ENCODE measurements around the gene SGTA. TPM values are rescaled to one million over a fixed set of nuclear protein-coding genes. Genes with fewer than 3 reads are reported as not detected.

The SGTA gene
- total RNA-seq, 1 donor from 2014 or later, result 77.5 TPM

- H3K9me3 Mint-ChIP-seq (ENCODE audit: low read depth), result no peaks in the 10 kb centered on the region
- H3K27me3 Mint-ChIP-seq, result peaks cover 21% of the 10 kb centered on the region
- H3K36me3 Mint-ChIP-seq (ENCODE audit: insufficient read depth), result peaks cover 7% of the 10 kb centered on the region
- peaks cover 4% of the 10 kb centered on the region for H3K4me1 Mint-ChIP-seq (ENCODE audit: low read depth)
- peak within 1 kb of the TSS; percentile 78 for H3K4me3 Mint-ChIP-seq (ENCODE audit: low read depth)
- H3K27ac Mint-ChIP-seq, result peak within 1 kb of the TSS; percentile 30
- TF ChIP-seq, protein P1, sequence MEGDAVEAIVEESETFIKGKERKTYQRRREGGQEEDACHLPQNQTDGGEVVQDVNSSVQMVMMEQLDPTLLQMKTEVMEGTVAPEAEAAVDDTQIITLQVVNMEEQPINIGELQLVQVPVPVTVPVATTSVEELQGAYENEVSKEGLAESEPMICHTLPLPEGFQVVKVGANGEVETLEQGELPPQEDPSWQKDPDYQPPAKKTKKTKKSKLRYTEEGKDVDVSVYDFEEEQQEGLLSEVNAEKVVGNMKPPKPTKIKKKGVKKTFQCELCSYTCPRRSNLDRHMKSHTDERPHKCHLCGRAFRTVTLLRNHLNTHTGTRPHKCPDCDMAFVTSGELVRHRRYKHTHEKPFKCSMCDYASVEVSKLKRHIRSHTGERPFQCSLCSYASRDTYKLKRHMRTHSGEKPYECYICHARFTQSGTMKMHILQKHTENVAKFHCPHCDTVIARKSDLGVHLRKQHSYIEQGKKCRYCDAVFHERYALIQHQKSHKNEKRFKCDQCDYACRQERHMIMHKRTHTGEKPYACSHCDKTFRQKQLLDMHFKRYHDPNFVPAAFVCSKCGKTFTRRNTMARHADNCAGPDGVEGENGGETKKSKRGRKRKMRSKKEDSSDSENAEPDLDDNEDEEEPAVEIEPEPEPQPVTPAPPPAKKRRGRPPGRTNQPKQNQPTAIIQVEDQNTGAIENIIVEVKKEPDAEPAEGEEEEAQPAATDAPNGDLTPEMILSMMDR (IDR thresholded peaks at IDR 0.05; ENCODE audit: unreplicated experiment), result no peak
- DNase-seq (ENCODE audit: low spot score, unreplicated experiment), result peak; percentile 100
Measured at GRCh38 chr19:2739602-2740313, 43.3 kb downstream of the SGTA start, which contains the start of gene SLC39A3. Gene SLC39A3, minus strand, starts transcription at chr19:2740017. Its CDS starts 2,760 bp downstream, at chr19:2737257.

GRCh38 chr19:2736550-2737190, 46.4 kb downstream of the SGTA start:
- TF ChIP-seq, protein P1 (IDR thresholded peaks at IDR 0.05; ENCODE audit: unreplicated experiment), result no peak
- DNase-seq (ENCODE audit: low spot score, unreplicated experiment), result no peak
- Mint-ChIP-seq H3K27me3 (peaks cover 3% of the 10 kb centered on the region), H3K27ac (no peak overlapping the region), H3K4me1 (ENCODE audit: low read depth) (peaks cover 4% of the 10 kb centered on the region), H3K36me3 (ENCODE audit: insufficient read depth) (peaks cover 11% of the 10 kb centered on the region), H3K4me3 (ENCODE audit: low read depth) (no peak overlapping the region), H3K9me3 (ENCODE audit: low read depth) (no peaks in the 10 kb centered on the region)

GRCh38 chr19:2735374-2735773, 47.7 kb downstream of the SGTA start:
- Mint-ChIP-seq H3K36me3 (ENCODE audit: insufficient read depth) (peaks cover 11% of the 10 kb centered on the region), H3K4me1 (ENCODE audit: low read depth) (peaks cover 4% of the 10 kb centered on the region), H3K27me3 (peaks cover 3% of the 10 kb centered on the region), H3K4me3 (ENCODE audit: low read depth) (no peak overlapping the region), H3K27ac (no peak overlapping the region), H3K9me3 (ENCODE audit: low read depth) (no peaks in the 10 kb centered on the region)
- no peak for DNase-seq (ENCODE audit: low spot score, unreplicated experiment)
- TF ChIP-seq, protein P1 (IDR thresholded peaks at IDR 0.05; ENCODE audit: unreplicated experiment), result no peak

GRCh38 chr19:2734589-2735288, 48.3 kb downstream of the SGTA start:
- no peak for DNase-seq (ENCODE audit: low spot score, unreplicated experiment)
- no peaks in the 10 kb centered on the region for H3K27me3 Mint-ChIP-seq
- H3K27ac Mint-ChIP-seq, result no peak overlapping the region
- TF ChIP-seq, protein P1 (IDR thresholded peaks at IDR 0.05; ENCODE audit: unreplicated experiment), result no peak
- no peaks in the 10 kb centered on the region for H3K9me3 Mint-ChIP-seq (ENCODE audit: low read depth)
- peaks cover 4% of the 10 kb centered on the region for H3K4me1 Mint-ChIP-seq (ENCODE audit: low read depth)
- H3K36me3 Mint-ChIP-seq (ENCODE audit: insufficient read depth), result peaks cover 11% of the 10 kb centered on the region
- H3K4me3 Mint-ChIP-seq (ENCODE audit: low read depth), result no peak overlapping the region

GRCh38 chr19:2733930-2734588, 49.0 kb downstream of the SGTA start:
- Mint-ChIP-seq H3K27me3 (no peaks in the 10 kb centered on the region), H3K27ac (no peak overlapping the region), H3K9me3 (ENCODE audit: low read depth) (no peaks in the 10 kb centered on the region), H3K4me3 (ENCODE audit: low read depth) (no peak overlapping the region), H3K4me1 (ENCODE audit: low read depth) (peaks cover 1% of the 10 kb centered on the region), H3K36me3 (ENCODE audit: insufficient read depth) (peaks cover 11% of the 10 kb centered on the region)
- TF ChIP-seq, protein P1 (IDR thresholded peaks at IDR 0.05; ENCODE audit: unreplicated experiment), result no peak
- no peak for DNase-seq (ENCODE audit: low spot score, unreplicated experiment)

Data from progenitor cell of endocrine pancreas (in vitro differentiated cells).